CD14-positive monocyte (primary cell): ENCODE data around the gene ZNF407. TPM values are rescaled to one million over a fixed set of nuclear protein-coding genes. Genes with fewer than 3 reads are reported as not detected.
A peak's percentile ranks its signal among the peaks of the same experiment; 100 is the strongest.

Source experiments
- DNase-seq, 3 donors: peaks; one replicate each; pipeline ENCODE4 v3.0.0-alpha.2; 2011 to 2022
- H2AFZ ChIP-seq: 2 replicates; pipeline ENCODE4 v1.6.0; 2012; ENCODE audit warnings: mild to moderate bottlenecking, low read depth, low read length, inconsistent platforms; ENCODE audit not compliant: insufficient read depth, poor library complexity, severe bottlenecking
- H3K27ac ChIP-seq, 2 donors: 1 replicate in 1 of 2; 2 replicates in 1 of 2; pipeline ENCODE4 v1.5.1; 2012 to 2013; ENCODE audit warnings: low read length in 2 of 2, control low read depth in 1 of 2, inconsistent platforms in 1 of 2, low read depth in 1 of 2, mild to moderate bottlenecking in 1 of 2
- H3K27me3 ChIP-seq, 2 donors: one replicate each; pipeline versions ENCODE4 v1.6.0 to v1.6.1; 2011 to 2013; ENCODE audit warnings: low read length in 2 of 2; ENCODE audit not compliant: control insufficient read depth in 2 of 2, insufficient read depth in 2 of 2
- H3K36me3 ChIP-seq, 2 donors: replicated peaks in 1 of 2; 1 replicate in 1 of 2; 2 replicates in 1 of 2; pipeline versions ENCODE4 v1.5.1 to v1.6.1; 2012 to 2013; ENCODE audit warnings: low read length in 2 of 2, control low read depth in 1 of 2, inconsistent platforms in 1 of 2, mild to moderate bottlenecking in 1 of 2; ENCODE audit not compliant: insufficient read depth in 2 of 2, control insufficient read depth in 1 of 2
- H3K4me1 ChIP-seq, 2 donors: 1 replicate in 1 of 2; 2 replicates in 1 of 2; pipeline versions ENCODE4 v1.5.1 to v1.6.1; 2012 to 2013; ENCODE audit warnings: low read length in 2 of 2, control low read depth in 1 of 2, inconsistent platforms in 1 of 2, mild to moderate bottlenecking in 1 of 2, moderate library complexity in 1 of 2; ENCODE audit not compliant: insufficient read depth in 2 of 2, control insufficient read depth in 1 of 2
- H3K4me2 ChIP-seq: replicated peaks from 2 replicates; pipeline ENCODE3; 2012; ENCODE audit warnings: low read length, moderate library complexity, mild to moderate bottlenecking; ENCODE audit not compliant: poor library complexity, severe bottlenecking; ENCODE audit errors: extremely low read depth
- H3K4me3 ChIP-seq, 3 experiments: fragments of 200-600 bp in 1 of 3; sonication (generic) in 1 of 3; replicated peaks in 1 of 3; 1 replicate in 2 of 3; 2 replicates in 1 of 3; pipeline ENCODE4 v1.5.1; 2011 to 2013; ENCODE audit warnings: low read length in 3 of 3, mild to moderate bottlenecking in 3 of 3, control low read depth in 2 of 3, low read depth in 2 of 3, inconsistent platforms in 1 of 3, moderate library complexity in 1 of 3
- H3K79me2 ChIP-seq: 2 replicates; pipeline ENCODE4 v1.6.0; 2012; ENCODE audit warnings: mild to moderate bottlenecking, control low read depth, inconsistent platforms, low read length, moderate library complexity; ENCODE audit not compliant: insufficient read depth
- H3K9ac ChIP-seq: 2 replicates; pipeline ENCODE4 v1.6.0; 2017; ENCODE audit warnings: low read length, mild to moderate bottlenecking; ENCODE audit not compliant: insufficient read depth, poor library complexity, severe bottlenecking
- H3K9me3 ChIP-seq, 2 donors: replicated peaks in 1 of 2; 1 replicate in 1 of 2; 2 replicates in 1 of 2; pipeline versions ENCODE4 v1.5.1 to v1.6.1; 2012 to 2013; ENCODE audit warnings: low read length in 2 of 2, control low read depth in 1 of 2; ENCODE audit not compliant: control insufficient read depth in 1 of 2, insufficient read depth in 1 of 2
- H4K20me1 ChIP-seq: 2 replicates; pipeline ENCODE4 v1.6.0; 2012; ENCODE audit warnings: mild to moderate bottlenecking, low read length, control low read depth, moderate library complexity; ENCODE audit not compliant: insufficient read depth
- H3K27ac Mint-ChIP-seq, 7 donors: one replicate each; pipeline ENCODE4 v1.8.0; 2020; ENCODE audit warnings: mild to moderate bottlenecking in 7 of 7, mixed read lengths in 7 of 7, moderate library complexity in 6 of 7, inconsistent platforms in 2 of 7
- H3K27me3 Mint-ChIP-seq, 3 donors: one replicate each; pipeline ENCODE4 v1.8.0; 2021 to 2022; ENCODE audit warnings: low read depth in 3 of 3, mild to moderate bottlenecking in 3 of 3, mixed read lengths in 3 of 3, moderate library complexity in 3 of 3, inconsistent platforms in 1 of 3
- H3K36me3 Mint-ChIP-seq, 2 donors: one replicate each; pipeline ENCODE4 v1.8.0; 2020; ENCODE audit warnings: mixed read lengths in 2 of 2, inconsistent platforms in 1 of 2, mild to moderate bottlenecking in 1 of 2
- H3K4me1 Mint-ChIP-seq: one replicate; pipeline ENCODE4 v1.8.0; 2020; ENCODE audit warnings: mild to moderate bottlenecking, mixed read lengths
- H3K4me3 Mint-ChIP-seq, 2 donors: one replicate each; pipeline ENCODE4 v1.8.0; 2020; ENCODE audit warnings: mild to moderate bottlenecking in 2 of 2, mixed read lengths in 2 of 2, moderate library complexity in 1 of 2
- H3K9me3 Mint-ChIP-seq, 7 donors: one replicate each; pipeline ENCODE4 v1.8.0; 2020 to 2022; ENCODE audit warnings: mixed read lengths in 7 of 7, mild to moderate bottlenecking in 6 of 7, moderate library complexity in 6 of 7, inconsistent platforms in 2 of 7
- WGBS: methylation state at CpG from one replicate; pipeline ENCODE4 v1.1.5; 2013; ENCODE audit warnings: missing lambda C conversion rate; ENCODE audit not compliant: insufficient coverage; 5-methylcytosine and 5-hydroxymethylcytosine counted together
- intact Hi-C, 2 donors: fragments of 100-400 bp; cut with micrococcal nuclease; formaldehyde crosslinking; loops; one replicate each; pipeline versions ENCODE4 v1.15.0 to v1.15.1; 2023
- polyA plus RNA-seq, 3 donors: library from polyadenylated mRNA; depleted of rRNA in 1 of 3; unstranded in 2 of 3; stranded (reverse) in 1 of 3; fragments of 300-500 nt in 2 of 3; fragments of >200 nt in 1 of 3; fragmentation: Illumina TruSeq in 2 of 3; gene quantifications; 1 replicate in 2 of 3; 2 replicates in 1 of 3; pipeline ENCODE4 v1.2.3, GENCODE V29; 2012 to 2021
- TF ChIP-seq, protein P1 (sequence below): fragments of 200-600 bp; IDR thresholded peaks from one replicate; pipeline ENCODE4 v1.8.0; 2022; ENCODE audit warnings: antibody characterized with exemption, mild to moderate bottlenecking

Gene ZNF407
- polyA plus RNA-seq, 3 donors = 1.3 to 3.6 (median 1.6) TPM

- no peak overlapping the region for H3K9ac ChIP-seq
- no peak overlapping the region for H3K4me2 ChIP-seq
- no peak overlapping the region for H2AFZ ChIP-seq
- Mint-ChIP-seq H3K27ac (peak overlapping the region in 1 of 7 donors; percentile 38), H3K4me1 (no peaks in the 10 kb centered on the region), H3K27me3 (no peaks in the 10 kb centered on the region), H3K4me3 (no peak overlapping the region), H3K36me3 (peaks cover 15 to 16% of the 10 kb centered on the region in 2 donors), H3K9me3 (no peaks in the 10 kb centered on the region)
- no CpG with 5 or more reads among the region's 4 CpGs for WGBS
- H3K4me1 ChIP-seq = no peaks in the 10 kb centered on the region
- no peaks in the 10 kb centered on the region for H4K20me1 ChIP-seq
- no peak overlapping the region for H3K27ac ChIP-seq
- no peaks in the 10 kb centered on the region for H3K9me3 ChIP-seq
- peaks cover 0 to 7% of the 10 kb centered on the region in 2 donors for H3K36me3 ChIP-seq
- H3K27me3 ChIP-seq = no peaks in the 10 kb centered on the region
- no peak for DNase-seq
- intact Hi-C loops = no loop called here
- H3K4me3 ChIP-seq = no peak overlapping the region
- H3K79me2 ChIP-seq = no peaks in the 10 kb centered on the region
- TF ChIP-seq, protein P1, sequence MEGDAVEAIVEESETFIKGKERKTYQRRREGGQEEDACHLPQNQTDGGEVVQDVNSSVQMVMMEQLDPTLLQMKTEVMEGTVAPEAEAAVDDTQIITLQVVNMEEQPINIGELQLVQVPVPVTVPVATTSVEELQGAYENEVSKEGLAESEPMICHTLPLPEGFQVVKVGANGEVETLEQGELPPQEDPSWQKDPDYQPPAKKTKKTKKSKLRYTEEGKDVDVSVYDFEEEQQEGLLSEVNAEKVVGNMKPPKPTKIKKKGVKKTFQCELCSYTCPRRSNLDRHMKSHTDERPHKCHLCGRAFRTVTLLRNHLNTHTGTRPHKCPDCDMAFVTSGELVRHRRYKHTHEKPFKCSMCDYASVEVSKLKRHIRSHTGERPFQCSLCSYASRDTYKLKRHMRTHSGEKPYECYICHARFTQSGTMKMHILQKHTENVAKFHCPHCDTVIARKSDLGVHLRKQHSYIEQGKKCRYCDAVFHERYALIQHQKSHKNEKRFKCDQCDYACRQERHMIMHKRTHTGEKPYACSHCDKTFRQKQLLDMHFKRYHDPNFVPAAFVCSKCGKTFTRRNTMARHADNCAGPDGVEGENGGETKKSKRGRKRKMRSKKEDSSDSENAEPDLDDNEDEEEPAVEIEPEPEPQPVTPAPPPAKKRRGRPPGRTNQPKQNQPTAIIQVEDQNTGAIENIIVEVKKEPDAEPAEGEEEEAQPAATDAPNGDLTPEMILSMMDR = no peak
Measured at GRCh38 chr18:74698881-74699280, 101.2 kb downstream of the ZNF407 start.

DNA sequence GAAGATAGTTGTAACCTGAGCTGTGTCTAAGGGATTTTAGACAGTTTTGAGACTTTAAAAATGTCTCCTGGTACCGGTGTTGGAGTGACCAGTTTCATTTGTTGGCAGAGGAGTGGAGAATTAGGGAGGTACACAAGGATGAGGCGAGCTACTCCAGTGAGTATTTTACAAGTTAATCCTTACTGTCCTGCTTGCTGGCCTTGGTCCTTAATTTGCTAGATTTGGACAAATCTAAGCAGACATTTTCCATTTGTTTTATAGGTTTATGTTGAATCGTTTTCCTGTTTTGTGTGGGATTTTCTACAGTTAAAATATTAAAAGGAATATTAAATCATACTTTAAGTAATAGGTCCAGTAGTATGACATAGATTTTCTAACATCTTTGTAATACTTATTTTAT, 101.8 kb downstream of the ZNF407 start:
- H3K9ac ChIP-seq = no peak overlapping the region

More for the DNA sequence above, 101.8 kb downstream of the ZNF407 start:
- intact Hi-C loops = no loop called here
- H3K4me1 Mint-ChIP-seq = no peaks in the 10 kb centered on the region
- no peak overlapping the region for H3K4me3 ChIP-seq
- H3K27me3 ChIP-seq = no peaks in the 10 kb centered on the region
- no peaks in the 10 kb centered on the region for H3K27me3 Mint-ChIP-seq
- H3K27ac ChIP-seq = no peak overlapping the region
- no peak overlapping the region for H3K4me3 Mint-ChIP-seq
- H3K36me3 Mint-ChIP-seq = peaks cover 13 to 16% of the 10 kb centered on the region in 2 donors
- H3K9me3 Mint-ChIP-seq = no peaks in the 10 kb centered on the region
- no peak for DNase-seq
- TF ChIP-seq, protein P1 = no peak
- no peak overlapping the region for H2AFZ ChIP-seq
- no peaks in the 10 kb centered on the region for H3K4me1 ChIP-seq
- no peaks in the 10 kb centered on the region for H4K20me1 ChIP-seq
- no peak overlapping the region for H3K27ac Mint-ChIP-seq
- H3K36me3 ChIP-seq = peaks cover 0 to 7% of the 10 kb centered on the region in 2 donors
- no peaks in the 10 kb centered on the region for H3K9me3 ChIP-seq
- no peak overlapping the region for H3K4me2 ChIP-seq
- H3K79me2 ChIP-seq = no peaks in the 10 kb centered on the region
- WGBS = 96% methylated on average over 2 of the region's 3 CpGs
